Measurements from ENCODE around the gene KRT3.
"Not testable (repeated sequence)": the region's sequence is repeated elsewhere in the genome, so short reads cannot be mapped to it uniquely, and the experiment has no call there.

KRT3 gene

GRCh38 chr12:52777566-52777965 lies 18.4 kb downstream of the KRT3 start:
- no peak for DNase-seq

- DNase-seq = no peak
Measured at GRCh38 chr12:52776913-52777395, 19.0 kb downstream of the KRT3 start, which contains the start of gene KRT76. Gene KRT76, minus strand, starts transcription at chr12:52777345. Its CDS starts 54 bp downstream, at chr12:52777291.

- DNase-seq = no peak
Measured at GRCh38 chr12:52776435-52776834, 19.5 kb downstream of the KRT3 start.

GRCh38 chr12:52774629-52775250 lies 21.2 kb downstream of the KRT3 start:
- DNase-seq = no peak

- DNase-seq = no peak
Measured at GRCh38 chr12:52772772-52773171, 23.1 kb downstream of the KRT3 start.

GRCh38 chr12:52772188-52772587 lies 23.7 kb downstream of the KRT3 start:
- no peak for DNase-seq

- DNase-seq = no peak
Measured at GRCh38 chr12:52771505-52771904, 24.4 kb downstream of the KRT3 start.

GRCh38 chr12:52771088-52771487 lies 24.8 kb downstream of the KRT3 start:
- DNase-seq = no peak

- DNase-seq = no peak
Measured at GRCh38 chr12:52769946-52770345, 26.0 kb downstream of the KRT3 start.

GRCh38 chr12:52769354-52769753 lies 26.6 kb downstream of the KRT3 start:
- DNase-seq = no peak

GRCh38 chr12:52768479-52769200 lies 27.3 kb downstream of the KRT3 start:
- no peak for DNase-seq

- no peak for DNase-seq
Measured at GRCh38 chr12:52767427-52767826, 28.5 kb downstream of the KRT3 start.

- DNase-seq = no peak
Measured at GRCh38 chr12:52767020-52767379, 28.9 kb downstream of the KRT3 start.

GRCh38 chr12:52766351-52767019 lies 29.4 kb downstream of the KRT3 start:
- DNase-seq = no peak

- no peak for DNase-seq
Measured at GRCh38 chr12:52765702-52766101, 30.2 kb downstream of the KRT3 start.

GRCh38 chr12:52763991-52764390 lies 31.9 kb downstream of the KRT3 start:
- no peak for DNase-seq

- DNase-seq = no peak
Measured at GRCh38 chr12:52763036-52763659, 32.8 kb downstream of the KRT3 start.

- DNase-seq = no peak
Measured at GRCh38 chr12:52761802-52762201, 34.1 kb downstream of the KRT3 start.

GRCh38 chr12:52761218-52761617 lies 34.7 kb downstream of the KRT3 start:
- DNase-seq = not testable (repeated sequence)

GRCh38 chr12:52760623-52761022 lies 35.3 kb downstream of the KRT3 start:
- DNase-seq = no peak

GRCh38 chr12:52759695-52760094 lies 36.2 kb downstream of the KRT3 start:
- DNase-seq = no peak

- no peak for DNase-seq
Measured at GRCh38 chr12:52759218-52759617, 36.7 kb downstream of the KRT3 start.

- no peak for DNase-seq
Measured at GRCh38 chr12:52757449-52758176, 38.3 kb downstream of the KRT3 start.
